Astrocyte (in vitro differentiated cells and primary cell): ENCODE measurements around the gene MTRFR. TPM values are rescaled to one million over a fixed set of nuclear protein-coding genes. Genes with fewer than 3 reads are reported as not detected.
A peak's percentile ranks its signal among the peaks of the same experiment; 100 is the strongest.

ENCODE experiments used
- DNase-seq: peaks from one replicate; pipeline ENCODE4 v3.0.0-alpha.2; 2010; ENCODE audit warnings: low read depth
- FAIRE-seq: peaks from 2 replicates; lab custom pipeline; 2011; peaks lifted over from hg19 to GRCh38; lab: Jason Lieb, UNC
- H2AFZ ChIP-seq: 2 replicates; pipeline ENCODE4 v1.6.0; 2012; ENCODE audit warnings: low read depth, low read length, inconsistent platforms
- H3K27ac ChIP-seq: 2 replicates; pipeline ENCODE4 v1.5.1; 2011; ENCODE audit warnings: low read depth, low read length, inconsistent platforms
- H3K27me3 ChIP-seq: 2 replicates; pipeline ENCODE4 v1.6.0; 2011; ENCODE audit warnings: low read length, inconsistent platforms; ENCODE audit not compliant: insufficient read depth
- H3K36me3 ChIP-seq: 2 replicates; pipeline ENCODE4 v1.5.1; 2011; ENCODE audit warnings: low read length, inconsistent platforms; ENCODE audit not compliant: insufficient read depth
- H3K4me1 ChIP-seq: 2 replicates; pipeline ENCODE4 v1.5.1; 2011; ENCODE audit warnings: low read length, inconsistent platforms; ENCODE audit not compliant: insufficient read depth
- H3K4me2 ChIP-seq: 2 replicates; pipeline ENCODE4 v1.6.0; 2012; ENCODE audit warnings: low read length, inconsistent platforms
- H3K4me3 ChIP-seq: 2 replicates; pipeline ENCODE4 v1.5.1; 2011; ENCODE audit warnings: low read depth, mild to moderate bottlenecking, low read length, inconsistent platforms; ENCODE audit not compliant: insufficient read depth
- H3K79me2 ChIP-seq: 2 replicates; pipeline ENCODE4 v1.6.0; 2012; ENCODE audit warnings: mild to moderate bottlenecking, low read length, inconsistent platforms; ENCODE audit not compliant: insufficient read depth
- H3K9ac ChIP-seq: 2 replicates; pipeline ENCODE4 v1.6.0; 2012; ENCODE audit warnings: mild to moderate bottlenecking, low read length, inconsistent platforms
- H3K9me3 ChIP-seq: 2 replicates; pipeline ENCODE4 v1.5.1; 2012; ENCODE audit warnings: low read depth, mild to moderate bottlenecking, low read length, inconsistent platforms; ENCODE audit not compliant: insufficient read depth
- H4K20me1 ChIP-seq: 2 replicates; pipeline ENCODE4 v1.6.0; 2012; ENCODE audit warnings: low read length, inconsistent platforms; ENCODE audit not compliant: insufficient read depth
- H3K27ac Mint-ChIP-seq: one replicate; pipeline ENCODE4 v1.8.0; 2021; ENCODE audit warnings: mild to moderate bottlenecking, mixed read lengths; ENCODE audit not compliant: unreplicated experiment
- H3K27me3 Mint-ChIP-seq: one replicate; pipeline ENCODE4 v1.8.0; 2021; ENCODE audit warnings: low read depth, mixed read lengths; ENCODE audit not compliant: unreplicated experiment
- H3K36me3 Mint-ChIP-seq: one replicate; pipeline ENCODE4 v1.8.0; 2021; ENCODE audit warnings: low read depth, mixed read lengths; ENCODE audit not compliant: unreplicated experiment
- H3K4me1 Mint-ChIP-seq: one replicate; pipeline ENCODE4 v1.8.0; 2021; ENCODE audit warnings: low read depth, mixed read lengths; ENCODE audit not compliant: unreplicated experiment
- H3K4me3 Mint-ChIP-seq: one replicate; pipeline ENCODE4 v1.8.0; 2021; ENCODE audit warnings: mild to moderate bottlenecking, moderate library complexity, mixed read lengths; ENCODE audit not compliant: unreplicated experiment
- H3K9me3 Mint-ChIP-seq: one replicate; pipeline ENCODE4 v1.8.0; 2021; ENCODE audit warnings: mild to moderate bottlenecking, mixed read lengths; ENCODE audit not compliant: unreplicated experiment
- EZH2 ChIP-seq: IDR thresholded peaks from 2 replicates; pipeline ENCODE4 v1.6.1; 2012; ENCODE audit warnings: mild to moderate bottlenecking, low read length, inconsistent platforms; ENCODE audit not compliant: insufficient read depth
- total RNA-seq: library from RNA; stranded (reverse); gene quantifications from 2 replicates; pipeline ENCODE4 v1.2.1, GENCODE V29; 2021
- TF ChIP-seq, protein P1 (sequence below): IDR thresholded peaks from 2 replicates; pipeline ENCODE4 v1.5.1; 2011; ENCODE audit warnings: low read depth, mild to moderate bottlenecking, inconsistent platforms, low read length, moderate library complexity; ENCODE audit not compliant: insufficient read depth

Gene MTRFR
- total RNA-seq, 1 donor from 2014 or later, result 12.4 TPM

DNA sequence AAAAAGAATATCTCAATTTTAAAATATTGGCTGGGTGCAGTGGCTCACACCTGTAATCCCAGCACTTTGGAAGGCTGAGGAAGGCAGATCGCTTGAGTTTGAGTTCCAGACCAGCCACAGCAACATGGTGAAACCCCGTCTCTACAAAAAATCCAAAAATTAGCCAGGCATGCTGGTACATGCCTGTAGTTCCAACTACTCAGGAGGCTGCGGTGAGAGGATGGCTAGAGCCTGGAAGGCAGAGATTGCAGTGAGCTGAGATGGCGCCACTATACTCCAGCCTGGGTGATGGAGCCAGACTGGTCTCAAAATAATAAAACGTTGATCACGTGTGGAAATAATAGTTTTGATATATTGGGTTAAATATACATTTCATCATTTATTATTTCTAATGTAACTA, 5.7 kb downstream of the MTRFR start:
- Histone ChIP-seq H3K27me3 (no peaks in the 10 kb centered on the region), H3K36me3 (peaks cover 3% of the 10 kb centered on the region), H3K4me1 (peaks cover 2% of the 10 kb centered on the region), H3K4me3 (no peak overlapping the region), H3K79me2 (peaks cover 28% of the 10 kb centered on the region), H3K27ac (no peak overlapping the region), H4K20me1 (peaks cover 16% of the 10 kb centered on the region), H3K4me2 (no peak overlapping the region), H3K9me3 (no peaks in the 10 kb centered on the region), H3K9ac (no peak overlapping the region), H2AFZ (no peak overlapping the region)
- TF ChIP-seq EZH2, result no peak
- TF ChIP-seq, protein P1, sequence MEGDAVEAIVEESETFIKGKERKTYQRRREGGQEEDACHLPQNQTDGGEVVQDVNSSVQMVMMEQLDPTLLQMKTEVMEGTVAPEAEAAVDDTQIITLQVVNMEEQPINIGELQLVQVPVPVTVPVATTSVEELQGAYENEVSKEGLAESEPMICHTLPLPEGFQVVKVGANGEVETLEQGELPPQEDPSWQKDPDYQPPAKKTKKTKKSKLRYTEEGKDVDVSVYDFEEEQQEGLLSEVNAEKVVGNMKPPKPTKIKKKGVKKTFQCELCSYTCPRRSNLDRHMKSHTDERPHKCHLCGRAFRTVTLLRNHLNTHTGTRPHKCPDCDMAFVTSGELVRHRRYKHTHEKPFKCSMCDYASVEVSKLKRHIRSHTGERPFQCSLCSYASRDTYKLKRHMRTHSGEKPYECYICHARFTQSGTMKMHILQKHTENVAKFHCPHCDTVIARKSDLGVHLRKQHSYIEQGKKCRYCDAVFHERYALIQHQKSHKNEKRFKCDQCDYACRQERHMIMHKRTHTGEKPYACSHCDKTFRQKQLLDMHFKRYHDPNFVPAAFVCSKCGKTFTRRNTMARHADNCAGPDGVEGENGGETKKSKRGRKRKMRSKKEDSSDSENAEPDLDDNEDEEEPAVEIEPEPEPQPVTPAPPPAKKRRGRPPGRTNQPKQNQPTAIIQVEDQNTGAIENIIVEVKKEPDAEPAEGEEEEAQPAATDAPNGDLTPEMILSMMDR, result no peak
- Mint-ChIP-seq H3K27ac (no peak overlapping the region), H3K4me1 (peaks cover 3% of the 10 kb centered on the region), H3K9me3 (no peaks in the 10 kb centered on the region), H3K4me3 (no peak overlapping the region), H3K27me3 (no peaks in the 10 kb centered on the region), H3K36me3 (peaks cover 3% of the 10 kb centered on the region)
- DNase-seq (no peak), FAIRE-seq (no peak)

GRCh38 chr12:123242116-123242904, 9.1 kb downstream of the MTRFR start:
- no peaks in the 10 kb centered on the region for H3K4me1 ChIP-seq
- Mint-ChIP-seq H3K27me3 (no peaks in the 10 kb centered on the region), H3K4me3 (no peak overlapping the region), H3K9me3 (peaks cover 1% of the 10 kb centered on the region), H3K4me1 (peaks cover 3% of the 10 kb centered on the region), H3K36me3 (peaks cover 7% of the 10 kb centered on the region), H3K27ac (peak overlapping the region; percentile 8)
- DNase-seq (no peak), FAIRE-seq (no peak)
- H2AFZ ChIP-seq, result no peak overlapping the region
- no peak overlapping the region for H3K4me3 ChIP-seq
- H3K27ac ChIP-seq, result no peak overlapping the region
- no peak overlapping the region for H3K9ac ChIP-seq
- H3K79me2 ChIP-seq, result peaks cover 16% of the 10 kb centered on the region
- no peaks in the 10 kb centered on the region for H3K36me3 ChIP-seq
- no peak overlapping the region for H3K4me2 ChIP-seq
- TF ChIP-seq EZH2, result no peak
- TF ChIP-seq, protein P1, result no peak
- H4K20me1 ChIP-seq, result peaks cover 23% of the 10 kb centered on the region
- no peaks in the 10 kb centered on the region for H3K9me3 ChIP-seq
- no peaks in the 10 kb centered on the region for H3K27me3 ChIP-seq

DNA sequence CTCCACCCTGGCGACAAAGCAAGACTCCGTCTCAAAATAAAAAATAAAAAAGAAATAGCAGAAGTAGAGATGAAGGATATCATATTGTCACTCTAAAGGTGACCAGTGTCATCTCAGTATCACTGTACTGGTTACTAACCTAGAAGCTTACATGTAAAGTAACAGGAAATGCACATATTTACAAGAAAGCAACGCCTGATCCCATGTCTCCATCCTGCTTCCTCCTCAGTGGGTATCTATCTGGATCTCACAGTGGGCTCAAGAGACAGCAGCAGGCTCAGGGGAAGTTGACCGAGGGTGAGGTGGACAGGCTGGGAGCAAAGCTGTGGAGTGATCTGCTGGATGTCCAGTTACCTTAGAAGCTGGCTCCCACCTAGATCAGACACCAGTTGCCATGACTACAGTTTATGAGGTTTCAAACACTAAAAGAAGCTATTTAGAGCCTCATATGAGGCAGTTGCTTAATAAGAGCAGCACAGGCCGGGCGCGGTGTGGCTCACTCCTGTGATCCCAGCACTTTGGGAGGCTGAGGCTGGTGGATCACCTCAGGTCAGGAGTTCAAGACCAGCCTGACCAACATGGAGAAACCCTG, 10.5 kb downstream of the MTRFR start:
- Mint-ChIP-seq H3K27me3 (no peaks in the 10 kb centered on the region), H3K27ac (no peak overlapping the region), H3K4me3 (no peak overlapping the region), H3K36me3 (peaks cover 17% of the 10 kb centered on the region), H3K4me1 (peaks cover 5% of the 10 kb centered on the region), H3K9me3 (peaks cover 4% of the 10 kb centered on the region)
- Histone ChIP-seq H3K27ac (no peak overlapping the region), H3K27me3 (no peaks in the 10 kb centered on the region), H3K36me3 (no peaks in the 10 kb centered on the region), H4K20me1 (peaks cover 18% of the 10 kb centered on the region), H3K4me1 (no peaks in the 10 kb centered on the region), H3K79me2 (peaks cover 23% of the 10 kb centered on the region), H2AFZ (no peak overlapping the region), H3K4me3 (no peak overlapping the region), H3K9ac (no peak overlapping the region), H3K9me3 (no peaks in the 10 kb centered on the region), H3K4me2 (no peak overlapping the region)
- DNase-seq (no peak), FAIRE-seq (no peak)
- no peak for TF ChIP-seq EZH2
- TF ChIP-seq, protein P1, result no peak
